NB4 (cell line): ENCODE data around the gene UPF1.

Experiments
- CTCF ChIP-seq: IDR thresholded peaks from one replicate; pipeline ENCODE4 v1.5.1; 2012; ENCODE audit warnings: low read depth, low read length
- MAX ChIP-seq: IDR thresholded peaks from 2 replicates; pipeline ENCODE4 v1.6.1; 2011; ENCODE audit warnings: low read depth, low read length

- TF ChIP-seq MAX (no peak), CTCF (no peak)
These were observed 2.3 kb downstream of the UPF1 start for GRCh38 chr19:18833849-18834643.
